GM12892 (cell line): ENCODE measurements around the gene UBASH3A.

ENCODE experiments used
- DNase-seq: peaks from one replicate; pipeline ENCODE4 v3.0.0; 2011; ENCODE audit not compliant: insufficient read length
- FAIRE-seq: peaks from 2 replicates; lab custom pipeline; 2011; peaks lifted over from hg19 to GRCh38; lab: Jason Lieb, UNC
- POLR2A ChIP-seq: IDR thresholded peaks from 2 replicates; pipeline ENCODE4 v1.6.1; 2011; ENCODE audit warnings: low read depth, low read length, control low read depth
- POLR2AphosphoS5 ChIP-seq: IDR thresholded peaks from 2 replicates; pipeline ENCODE4 v1.6.1; 2011; ENCODE audit warnings: low read depth, low read length, control low read depth
- TAF1 ChIP-seq: IDR thresholded peaks from 2 replicates; pipeline ENCODE4 v1.6.1; 2011; ENCODE audit warnings: low read depth, mild to moderate bottlenecking, control low read depth, low read length, borderline replicate concordance

UBASH3A gene

DNA sequence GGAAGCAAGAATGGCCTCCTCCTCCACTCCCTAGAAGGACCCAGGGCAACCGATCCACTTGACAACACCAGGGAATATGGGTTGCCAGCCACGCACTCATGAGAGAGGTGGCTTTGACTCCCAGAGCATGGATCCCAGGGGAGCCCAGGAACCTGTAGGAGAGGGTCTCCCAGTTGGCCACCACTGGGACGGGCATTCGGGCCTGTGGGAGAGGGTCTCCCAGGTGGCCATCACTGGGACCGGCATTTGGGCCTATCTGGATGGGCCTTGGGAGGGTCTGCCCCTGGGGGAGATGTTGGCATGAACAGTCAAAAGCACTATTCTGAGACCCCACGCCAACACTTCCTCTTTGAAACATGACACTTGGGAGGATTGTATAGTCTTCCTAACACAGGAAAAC lies 37.9 kb upstream of the UBASH3A start:
- FAIRE-seq (no peak), DNase-seq (no peak)
- TF ChIP-seq POLR2AphosphoS5 (no peak), TAF1 (no peak), POLR2A (no peak)

DNA sequence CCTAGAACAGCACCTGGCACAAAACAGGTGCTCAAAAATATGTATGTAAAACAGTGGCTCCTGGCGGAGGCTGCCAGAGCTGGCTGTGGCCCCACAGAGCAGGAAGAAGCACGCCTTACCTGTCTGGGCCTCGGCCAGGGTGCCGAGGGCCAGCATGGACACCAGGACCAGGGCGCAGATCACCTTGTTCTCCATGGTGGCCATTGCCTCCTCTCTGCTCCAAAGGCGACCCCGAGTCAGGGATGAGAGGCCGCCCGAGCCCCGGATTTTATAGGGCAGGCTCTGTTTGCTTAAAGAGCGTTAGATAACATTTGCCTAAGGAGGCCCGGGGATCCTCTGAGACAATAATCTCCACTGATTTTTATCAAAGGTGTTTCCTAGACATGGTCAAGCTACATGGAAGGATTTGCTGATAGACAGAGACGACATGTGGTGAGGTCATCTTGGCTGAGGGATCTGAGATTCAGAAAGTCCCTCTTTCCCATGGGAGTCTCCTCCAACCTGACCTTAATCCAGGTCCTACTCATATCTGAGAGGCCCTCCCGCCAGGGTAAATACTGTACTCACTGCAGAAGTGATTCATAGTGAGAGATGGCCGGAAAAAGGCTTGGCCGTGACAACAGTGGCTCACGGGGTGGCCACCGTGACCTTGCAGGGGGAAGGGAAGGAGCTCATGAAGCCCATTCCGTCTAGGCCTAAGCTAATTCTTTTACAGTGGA lies 37.3 kb upstream of the UBASH3A start, which contains the start of gene TFF1:
Gene TFF1, minus strand, starts transcription at position 244 of the 719 bp plus-strand sequence. Its CDS starts 40 bp downstream, at position 204.
- DNase-seq (no peak), FAIRE-seq (no peak)
- TF ChIP-seq POLR2A: no peak
- no peak for TF ChIP-seq POLR2AphosphoS5
- TF ChIP-seq TAF1: no peak

DNA sequence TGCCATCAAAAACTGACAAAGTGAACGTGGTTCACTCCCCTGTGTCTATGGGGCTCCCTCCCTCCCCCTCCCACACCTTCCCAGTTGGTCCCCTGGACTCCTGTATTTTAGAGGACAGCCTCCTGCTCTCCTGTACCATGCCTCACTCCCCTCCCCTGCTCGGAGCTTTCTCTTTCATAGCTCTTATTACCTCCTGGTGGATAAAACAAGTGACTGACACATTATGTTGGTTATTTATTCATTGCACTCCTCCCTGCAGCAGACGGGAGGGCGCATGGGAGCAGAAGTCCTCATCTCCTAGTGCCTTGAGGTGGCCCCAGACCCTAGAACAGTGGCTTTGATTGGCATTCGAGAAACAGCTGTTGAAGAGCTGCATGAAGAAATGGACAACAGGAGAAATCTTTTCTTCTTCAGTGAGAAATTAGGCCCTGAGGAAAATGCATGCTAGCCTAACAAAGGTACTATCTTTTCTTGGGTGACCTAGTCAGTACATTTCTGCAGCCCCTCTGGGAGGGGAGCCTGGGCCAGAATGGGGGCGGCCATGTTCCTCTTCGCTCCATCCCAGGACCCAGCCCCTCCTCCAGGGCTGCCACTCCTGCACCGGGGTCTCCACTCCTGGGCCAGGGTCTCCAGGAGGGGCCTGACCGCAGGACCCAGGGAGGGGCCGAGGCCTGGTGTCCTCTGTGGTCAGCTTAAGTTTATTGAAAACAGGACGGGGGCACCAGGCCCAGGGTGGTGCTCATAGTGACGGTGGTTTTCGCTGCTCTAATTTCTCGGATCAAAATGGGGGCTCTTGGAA lies 36.1 kb upstream of the UBASH3A start:
- DNase-seq (no peak), FAIRE-seq (no peak)
- TF ChIP-seq TAF1: no peak
- TF ChIP-seq POLR2AphosphoS5: no peak

DNA sequence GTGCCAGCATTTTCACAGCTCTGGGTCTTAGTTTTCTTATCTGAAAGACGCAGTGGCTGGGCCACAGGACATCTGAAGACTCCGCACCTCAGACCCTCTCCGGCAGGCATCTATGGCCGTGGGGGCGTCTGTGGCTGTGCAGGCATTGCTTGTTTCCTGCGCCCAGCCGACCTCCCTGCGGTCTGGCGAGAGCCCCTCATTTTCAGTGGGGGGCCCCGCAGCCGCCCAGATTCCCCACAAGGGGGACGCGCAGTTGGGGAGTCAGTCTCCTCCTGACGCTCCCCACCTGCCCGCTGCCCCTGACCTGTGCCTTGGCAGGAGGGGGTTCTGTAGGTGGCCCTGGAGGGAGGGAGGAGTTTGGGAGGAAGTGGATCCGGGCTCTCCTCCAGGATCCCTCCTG lies 33.9 kb upstream of the UBASH3A start:
- TF ChIP-seq POLR2A (no peak), POLR2AphosphoS5 (no peak), TAF1 (no peak)
- FAIRE-seq (no peak), DNase-seq (no peak)

DNA sequence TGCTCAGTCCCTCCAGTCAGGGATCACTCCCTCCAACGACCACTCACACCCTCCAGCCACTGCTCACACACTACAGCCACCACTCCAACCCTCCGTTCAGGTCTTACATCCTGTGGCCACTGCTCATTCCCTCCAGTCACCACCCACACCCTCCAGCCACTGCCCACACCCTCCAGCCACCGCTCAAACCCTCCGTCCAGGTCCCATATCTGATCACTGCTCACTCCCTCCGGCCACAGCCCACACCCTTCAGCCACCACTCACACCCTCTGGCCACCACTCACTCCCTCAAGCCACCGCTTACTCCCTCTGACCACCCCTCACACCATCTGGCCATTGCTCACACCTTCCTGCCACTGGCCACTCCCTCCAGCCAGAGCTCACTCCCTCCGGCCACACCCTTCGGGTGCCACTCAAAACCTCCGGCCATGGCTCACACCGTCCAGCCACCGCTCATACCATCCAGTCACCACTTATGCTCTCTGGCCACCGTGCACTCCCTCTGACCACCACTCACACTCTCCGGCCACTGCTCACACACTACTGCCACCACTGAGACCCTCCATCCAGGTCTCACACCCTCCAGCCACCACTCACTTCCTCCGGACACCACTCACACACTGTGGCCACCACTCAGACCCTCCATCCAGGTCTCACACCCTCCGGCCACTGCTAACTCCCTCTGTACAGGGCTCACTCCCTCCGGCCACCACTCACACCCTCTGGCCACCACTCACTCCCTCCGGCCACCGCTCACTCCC lies 32.6 kb upstream of the UBASH3A start:
- FAIRE-seq (no peak), DNase-seq (no peak)
- no peak for TF ChIP-seq TAF1
- TF ChIP-seq POLR2A: no peak
- no peak for TF ChIP-seq POLR2AphosphoS5

DNA sequence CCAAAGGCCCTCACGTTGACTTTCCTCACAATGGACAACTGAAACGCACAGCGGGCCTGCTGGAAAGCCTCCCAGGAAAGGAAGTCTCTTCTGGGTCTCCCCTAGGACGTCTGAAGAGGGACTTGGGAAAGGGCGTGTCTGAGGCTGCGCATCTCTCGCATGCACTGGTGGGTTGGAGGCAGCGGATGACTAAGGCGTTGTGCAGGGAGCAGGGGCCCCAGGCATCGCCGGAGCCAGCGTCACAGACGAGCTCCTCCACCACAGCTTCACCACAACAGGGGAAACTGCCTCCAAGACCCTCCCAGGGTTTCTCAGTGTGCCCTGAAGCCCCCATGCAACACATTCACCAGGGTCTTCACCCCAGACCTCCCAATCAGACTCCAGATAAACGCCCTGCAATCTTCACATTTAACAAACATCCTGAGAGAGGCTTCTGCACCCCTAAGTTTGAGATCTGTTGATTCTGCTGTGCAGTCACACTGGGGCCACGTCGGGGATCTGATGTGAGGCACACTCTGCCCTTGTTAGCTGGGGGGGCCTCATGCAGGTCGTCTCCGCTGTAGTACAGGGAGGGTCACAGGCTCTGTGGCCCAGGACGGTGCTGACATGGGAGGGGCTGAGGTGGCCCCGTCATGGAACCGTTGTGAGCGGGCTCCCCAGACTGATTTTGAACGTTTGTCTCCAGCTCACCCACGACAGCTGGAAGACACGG lies 30.4 kb upstream of the UBASH3A start:
- DNase-seq (no peak), FAIRE-seq (no peak)
- no peak for TF ChIP-seq TAF1
- no peak for TF ChIP-seq POLR2A
- TF ChIP-seq POLR2AphosphoS5: no peak

DNA sequence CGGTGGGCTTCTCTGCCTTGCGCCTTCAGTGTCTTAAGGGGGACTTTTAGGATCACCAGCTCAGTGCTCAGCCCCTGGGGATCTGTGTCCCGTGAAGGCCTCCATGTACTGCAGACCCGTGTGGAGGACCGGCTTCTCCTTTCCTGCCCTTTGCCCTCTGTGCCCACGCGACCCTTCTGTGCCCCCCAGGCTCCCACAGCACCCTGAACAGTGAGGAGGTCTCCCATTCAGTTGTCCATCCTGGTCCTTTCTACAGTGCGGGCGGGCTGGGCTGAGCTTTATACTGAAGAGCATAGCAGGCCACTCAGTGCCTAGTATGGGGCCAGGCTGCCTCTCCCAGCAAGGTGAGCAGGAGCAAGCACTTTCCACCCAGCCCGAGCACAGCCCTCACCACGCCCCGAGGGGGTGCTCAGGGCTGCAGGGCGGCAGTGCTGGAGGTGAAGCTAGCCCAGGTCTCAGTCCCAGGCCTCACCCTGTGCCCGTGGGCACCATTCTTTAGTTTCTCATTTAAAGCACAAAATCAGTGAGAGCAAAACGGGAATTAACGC lies 29.7 kb upstream of the UBASH3A start:
- TF ChIP-seq POLR2AphosphoS5 (no peak), TAF1 (no peak), POLR2A (no peak)
- no peak for FAIRE-seq

DNA sequence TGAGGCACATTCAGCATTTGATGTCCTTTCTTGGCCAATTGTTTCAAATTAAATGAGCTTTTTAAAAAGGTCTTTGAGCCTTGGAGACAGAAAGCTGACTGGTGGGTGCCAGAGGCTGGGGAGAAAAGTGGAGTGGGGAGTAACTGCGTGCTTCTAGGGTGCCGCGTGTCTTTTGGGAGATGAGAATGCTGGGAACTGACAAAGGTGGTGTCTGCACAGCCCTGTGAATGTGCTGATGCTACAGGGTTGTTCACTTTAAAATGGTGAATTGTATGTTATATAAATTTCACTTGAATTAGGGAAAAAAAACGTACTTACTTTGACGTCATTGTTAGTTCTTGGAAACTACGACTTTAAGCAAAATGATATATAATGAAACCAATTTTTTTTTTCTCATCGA lies 29.2 kb upstream of the UBASH3A start:
- DNase-seq: no peak
- TF ChIP-seq POLR2AphosphoS5 (no peak), POLR2A (no peak), TAF1 (no peak)
- no peak for FAIRE-seq

More for the DNA sequence above, 29.7 kb upstream of the UBASH3A start:
- DNase-seq: no peak

DNA sequence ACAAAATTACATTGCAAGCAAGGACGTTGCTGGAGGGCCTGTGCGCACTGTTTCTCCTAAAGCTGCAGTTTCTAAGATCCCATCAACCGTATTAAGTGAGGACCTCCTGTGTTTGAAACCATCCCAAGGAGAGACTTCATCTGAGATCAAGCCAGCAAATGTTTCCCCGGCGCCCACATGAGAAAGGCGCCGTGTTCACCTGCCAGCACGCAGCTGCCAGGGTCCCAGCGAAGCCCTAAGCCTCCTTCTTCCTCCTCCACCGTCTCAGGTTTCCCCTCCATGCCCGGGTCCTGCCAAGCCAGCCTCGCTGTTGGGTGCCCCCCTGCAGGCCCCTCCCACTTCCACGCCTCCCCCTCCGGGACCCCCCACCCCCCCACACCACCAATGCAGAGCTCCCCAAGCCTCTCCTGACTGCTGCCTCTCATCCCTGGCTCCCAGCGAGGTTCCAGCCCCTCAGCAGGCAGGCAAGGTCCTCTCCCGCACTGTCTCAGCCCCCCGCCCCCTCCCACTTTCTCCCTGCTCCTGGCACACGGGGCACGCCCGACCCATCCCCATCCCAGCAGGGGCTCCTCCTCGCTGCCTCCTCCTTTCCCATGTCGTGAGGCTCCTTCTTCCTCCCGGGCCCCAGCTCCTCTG lies 28.7 kb upstream of the UBASH3A start:
- DNase-seq: no peak
- no peak for FAIRE-seq
- TF ChIP-seq TAF1 (no peak), POLR2AphosphoS5 (no peak), POLR2A (no peak)

DNA sequence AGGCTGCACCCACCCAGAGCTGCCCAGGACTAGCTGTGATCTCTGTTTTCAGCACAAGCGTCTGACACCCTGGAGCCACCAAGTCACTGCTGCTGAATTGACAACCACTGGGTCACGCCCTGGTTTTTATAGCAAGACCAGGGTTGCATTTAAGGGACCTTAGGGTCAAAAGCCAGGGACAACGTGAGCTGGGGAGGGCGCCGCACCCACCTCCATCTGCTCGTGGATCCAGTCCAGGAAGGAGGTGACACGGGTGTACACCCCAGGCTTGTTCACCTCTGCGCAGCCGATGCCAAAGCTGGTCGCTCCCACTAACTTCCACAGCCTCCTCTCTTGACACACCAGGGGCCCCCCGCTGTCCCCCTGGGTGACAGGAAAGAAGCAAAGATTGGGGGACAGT lies 28.2 kb upstream of the UBASH3A start:
- TF ChIP-seq POLR2AphosphoS5: no peak
- no peak for TF ChIP-seq TAF1
- no peak for TF ChIP-seq POLR2A
- no peak for FAIRE-seq
- DNase-seq: no peak

DNA sequence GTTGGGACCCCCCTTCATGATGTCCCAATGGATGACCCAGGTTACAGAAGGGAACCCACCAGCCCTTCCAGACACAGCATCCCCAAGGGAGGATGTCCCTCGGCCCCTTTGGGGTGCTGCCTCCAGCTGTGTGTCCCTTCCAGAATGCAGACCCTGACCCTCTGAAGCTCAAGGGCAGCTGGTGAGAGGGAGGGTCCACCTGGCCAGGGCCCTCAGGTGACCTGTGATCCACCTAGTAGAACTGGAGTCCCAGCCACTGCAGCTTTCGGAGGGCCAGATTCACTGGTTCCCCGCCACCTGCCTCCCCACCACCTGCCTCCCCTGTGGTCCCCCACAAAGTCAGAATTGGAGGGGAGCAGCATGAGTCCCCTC lies 27.8 kb upstream of the UBASH3A start:
- TF ChIP-seq POLR2AphosphoS5 (no peak), TAF1 (no peak), POLR2A (no peak)

More for the DNA sequence above, 27.8 kb upstream of the UBASH3A start:
- FAIRE-seq (no peak), DNase-seq (no peak)
